Endothelial cell (in vitro differentiated cells): Measurements from ENCODE around the gene CD248. TPM values are rescaled to one million over a fixed set of nuclear protein-coding genes. Genes with fewer than 3 reads are reported as not detected.

Experiments
- DNase-seq: peaks from one replicate; pipeline ENCODE4 v3.0.0; 2021; ENCODE audit warnings: low spot score
- H3K27ac Mint-ChIP-seq: one replicate; pipeline ENCODE4 v1.8.0; 2021; ENCODE audit warnings: mixed read lengths, inconsistent platforms; ENCODE audit not compliant: unreplicated experiment
- H3K27me3 Mint-ChIP-seq: one replicate; pipeline ENCODE4 v1.8.0; 2021; ENCODE audit warnings: mild to moderate bottlenecking, moderate library complexity, mixed read lengths, inconsistent platforms; ENCODE audit not compliant: unreplicated experiment
- H3K36me3 Mint-ChIP-seq: one replicate; pipeline ENCODE4 v1.8.0; 2021; ENCODE audit warnings: mild to moderate bottlenecking, low read depth, mixed read lengths, inconsistent platforms; ENCODE audit not compliant: unreplicated experiment
- H3K4me1 Mint-ChIP-seq: one replicate; pipeline ENCODE4 v1.8.0; 2021; ENCODE audit warnings: mild to moderate bottlenecking, mixed read lengths, inconsistent platforms; ENCODE audit not compliant: unreplicated experiment
- H3K4me3 Mint-ChIP-seq: one replicate; pipeline ENCODE4 v1.8.0; 2021; ENCODE audit warnings: mild to moderate bottlenecking, mixed read lengths, inconsistent platforms; ENCODE audit not compliant: unreplicated experiment
- H3K9me3 Mint-ChIP-seq: one replicate; pipeline ENCODE4 v1.8.0; 2021; ENCODE audit warnings: mixed read lengths, inconsistent platforms; ENCODE audit not compliant: unreplicated experiment
- total RNA-seq: library from RNA; stranded (reverse); fragmentation: NEBNext Ultra II Directional; extraction: Animal tissue kit (Norgen Biotek cat#: 25700); gene quantifications from one replicate; pipeline ENCODE4 v1.2.1, GENCODE V29; 2021; ENCODE audit not compliant: unreplicated experiment
- TF ChIP-seq, protein P1 (sequence below): fragments of 200-600 bp; sonication (generic); IDR thresholded peaks from one replicate; pipeline ENCODE4 v1.5.0; 2021; ENCODE audit warnings: antibody characterized with exemption; ENCODE audit not compliant: unreplicated experiment

CD248 gene
- total RNA-seq, 1 donor from 2014 or later, result 2.9 TPM

DNA sequence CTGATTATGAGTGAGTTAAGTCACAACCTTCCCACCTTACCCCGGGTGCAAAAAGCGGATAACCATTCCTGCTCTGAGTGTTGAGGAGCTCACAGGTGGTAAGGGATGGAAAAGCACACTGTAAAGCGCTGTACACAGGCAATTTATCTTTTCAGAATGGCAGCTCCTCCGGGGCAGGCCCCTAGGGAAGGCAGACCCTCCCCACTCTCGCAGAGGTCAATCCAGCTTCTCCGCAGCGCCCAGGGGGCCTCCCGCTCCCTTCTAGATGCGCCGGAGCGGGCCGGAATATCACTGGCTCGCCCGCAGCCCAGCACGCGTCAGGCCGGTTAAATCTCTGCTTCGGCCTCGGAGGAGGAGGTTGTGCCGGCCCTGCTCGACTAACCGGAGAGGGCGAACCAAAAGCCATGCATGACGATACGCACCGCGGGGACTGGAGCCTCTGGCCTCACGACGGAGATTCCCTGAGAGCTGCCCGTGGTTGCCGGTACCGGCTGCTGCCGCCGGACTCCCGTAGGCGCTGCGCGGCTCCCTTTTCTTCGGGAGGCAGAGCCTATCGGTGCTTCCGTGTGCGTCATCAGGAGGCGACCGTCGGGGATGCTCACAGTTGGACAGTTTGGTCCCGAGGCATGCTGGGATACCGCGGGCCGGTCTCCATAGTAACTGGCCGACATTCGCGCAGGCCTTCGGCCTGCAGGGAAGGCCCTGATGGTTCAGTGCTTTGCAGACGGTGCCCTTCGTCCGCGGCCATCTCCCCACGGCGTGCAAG is 27.9 kb upstream of the CD248 start, which contains the start of gene BRMS1:
Gene BRMS1 (minus strand): TSS at position 555 of the 766 bp plus-strand sequence. CDS start 2,870 bp downstream, outside the sequence.
- peak; percentile 92 for DNase-seq
- Mint-ChIP-seq H3K9me3 (no peaks in the 10 kb centered on the region), H3K27me3 (peaks cover 17% of the 10 kb centered on the region), H3K4me1 (peaks cover 22% of the 10 kb centered on the region), H3K4me3 (peak within 1 kb of the TSS; percentile 98), H3K27ac (peak within 1 kb of the TSS; percentile 84), H3K36me3 (peaks cover 22% of the 10 kb centered on the region)
- TF ChIP-seq, protein P1, sequence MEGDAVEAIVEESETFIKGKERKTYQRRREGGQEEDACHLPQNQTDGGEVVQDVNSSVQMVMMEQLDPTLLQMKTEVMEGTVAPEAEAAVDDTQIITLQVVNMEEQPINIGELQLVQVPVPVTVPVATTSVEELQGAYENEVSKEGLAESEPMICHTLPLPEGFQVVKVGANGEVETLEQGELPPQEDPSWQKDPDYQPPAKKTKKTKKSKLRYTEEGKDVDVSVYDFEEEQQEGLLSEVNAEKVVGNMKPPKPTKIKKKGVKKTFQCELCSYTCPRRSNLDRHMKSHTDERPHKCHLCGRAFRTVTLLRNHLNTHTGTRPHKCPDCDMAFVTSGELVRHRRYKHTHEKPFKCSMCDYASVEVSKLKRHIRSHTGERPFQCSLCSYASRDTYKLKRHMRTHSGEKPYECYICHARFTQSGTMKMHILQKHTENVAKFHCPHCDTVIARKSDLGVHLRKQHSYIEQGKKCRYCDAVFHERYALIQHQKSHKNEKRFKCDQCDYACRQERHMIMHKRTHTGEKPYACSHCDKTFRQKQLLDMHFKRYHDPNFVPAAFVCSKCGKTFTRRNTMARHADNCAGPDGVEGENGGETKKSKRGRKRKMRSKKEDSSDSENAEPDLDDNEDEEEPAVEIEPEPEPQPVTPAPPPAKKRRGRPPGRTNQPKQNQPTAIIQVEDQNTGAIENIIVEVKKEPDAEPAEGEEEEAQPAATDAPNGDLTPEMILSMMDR, result no peak

DNA sequence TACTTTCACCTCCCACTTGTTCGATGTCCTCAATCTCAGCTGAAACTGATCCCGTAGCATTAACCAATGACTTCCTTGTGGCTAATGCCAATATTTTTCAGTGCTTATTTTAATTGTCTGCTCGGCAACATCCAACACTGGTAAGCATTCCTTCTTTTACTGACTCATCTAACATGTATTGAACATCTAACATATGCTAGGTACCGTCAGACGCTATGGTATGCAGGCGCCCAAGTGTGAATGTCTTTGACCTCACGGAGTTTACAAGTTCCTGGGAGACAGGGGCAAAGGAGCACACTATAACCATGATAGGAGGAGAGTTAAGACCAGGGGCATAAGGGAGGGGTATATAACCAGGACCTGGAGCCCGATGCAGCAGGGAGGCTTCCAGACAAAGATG is 26.3 kb upstream of the CD248 start:
- DNase-seq, result no peak
- Mint-ChIP-seq H3K27ac (peak overlapping the region; percentile 10), H3K4me1 (peaks cover 21% of the 10 kb centered on the region), H3K27me3 (peaks cover 20% of the 10 kb centered on the region), H3K4me3 (peak overlapping the region; percentile 78), H3K9me3 (no peaks in the 10 kb centered on the region), H3K36me3 (peaks cover 26% of the 10 kb centered on the region)
- TF ChIP-seq, protein P1, result no peak

DNA sequence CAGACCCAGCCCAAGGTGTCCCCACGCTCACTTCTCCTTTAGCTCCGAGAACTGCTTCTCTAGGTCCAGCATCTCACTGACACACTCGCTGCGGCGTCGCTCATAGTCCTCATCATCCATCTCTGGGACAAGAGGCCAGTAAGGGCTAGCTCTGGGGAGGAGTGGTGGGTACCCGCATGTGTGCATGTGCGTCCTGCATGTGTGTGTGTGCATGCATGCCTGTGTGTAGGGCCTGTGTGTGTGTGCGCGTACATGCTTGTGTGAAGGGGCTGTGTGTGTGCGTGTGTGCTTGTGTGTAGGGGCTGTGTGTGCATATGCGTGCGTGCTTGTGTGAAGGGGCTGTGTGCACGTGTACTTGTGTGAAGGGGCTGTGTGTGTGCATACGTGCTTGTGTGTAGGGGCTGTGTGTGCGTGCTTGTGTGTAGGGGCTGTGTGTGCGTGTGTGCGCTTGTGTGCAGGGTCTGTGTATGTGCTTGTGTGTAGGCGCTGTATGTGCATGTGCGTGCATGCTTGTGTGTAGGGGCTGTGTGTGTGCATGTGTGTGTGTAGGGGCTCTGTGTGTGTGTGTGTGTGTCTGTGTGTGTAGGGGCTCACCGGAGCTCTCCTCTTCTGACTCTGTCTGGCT is 24.8 kb upstream of the CD248 start:
- DNase-seq, result no peak
- Mint-ChIP-seq H3K27ac (no peak overlapping the region), H3K4me1 (peaks cover 17% of the 10 kb centered on the region), H3K36me3 (peaks cover 21% of the 10 kb centered on the region), H3K4me3 (peak overlapping the region; percentile 79), H3K9me3 (no peaks in the 10 kb centered on the region), H3K27me3 (peaks cover 19% of the 10 kb centered on the region)
- TF ChIP-seq, protein P1, result no peak

DNA sequence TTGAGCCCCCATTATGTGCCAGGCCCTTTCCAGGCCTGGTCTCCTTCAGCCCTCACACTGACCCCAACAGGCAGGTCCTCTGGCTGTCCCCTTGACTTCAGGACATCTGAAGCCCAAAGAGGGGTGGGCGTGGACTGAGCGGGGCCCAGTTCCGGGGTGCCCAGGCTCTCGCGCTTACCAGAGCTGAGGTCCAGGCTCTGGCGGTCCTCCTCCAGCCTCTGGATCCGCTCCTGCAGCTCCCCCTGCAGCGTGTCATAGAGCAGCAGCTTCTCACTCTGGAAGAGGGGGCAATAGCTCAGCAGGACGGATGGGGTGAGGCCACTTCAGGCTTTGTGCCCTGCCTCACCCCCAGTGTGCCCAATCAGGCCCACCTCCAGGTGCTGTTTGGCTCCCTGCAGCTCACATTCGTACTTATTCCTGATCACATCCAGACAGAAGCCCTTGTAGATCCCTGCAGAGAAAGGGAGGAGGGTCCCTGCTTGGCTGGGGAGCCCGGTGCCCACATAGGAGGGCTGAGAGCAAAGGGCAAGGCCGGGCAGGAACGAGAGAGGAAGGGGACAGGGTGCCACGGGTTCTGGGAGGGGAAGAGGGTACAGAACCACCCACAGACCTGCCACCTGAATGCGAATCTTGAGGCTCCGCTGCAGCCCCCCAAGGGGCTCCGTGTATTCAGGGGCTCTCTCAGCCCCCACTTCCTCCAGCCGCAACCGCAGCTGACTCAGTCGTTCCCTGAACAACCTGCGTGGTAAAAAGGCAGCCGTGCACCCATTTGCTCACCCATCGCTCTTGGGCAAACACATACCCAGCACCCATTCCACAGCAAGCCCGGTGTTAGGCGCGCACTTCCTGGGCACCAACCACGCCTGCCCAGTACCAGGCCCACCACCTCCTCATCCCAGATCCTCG is 24.0 kb upstream of the CD248 start:
- Mint-ChIP-seq H3K36me3 (peaks cover 21% of the 10 kb centered on the region), H3K4me3 (peak overlapping the region; percentile 79), H3K27me3 (peaks cover 16% of the 10 kb centered on the region), H3K4me1 (peaks cover 19% of the 10 kb centered on the region), H3K27ac (no peak overlapping the region), H3K9me3 (no peaks in the 10 kb centered on the region)
- TF ChIP-seq, protein P1, result no peak
- no peak for DNase-seq
